ENCODE data around the gene FGD2. TPM values are rescaled to one million over a fixed set of nuclear protein-coding genes. Genes with fewer than 3 reads are reported as not detected.

The FGD2 gene
- total RNA-seq, 4 donors from 2014 or later: 13.1 to 46.4 (median 29.6) TPM

DNA sequence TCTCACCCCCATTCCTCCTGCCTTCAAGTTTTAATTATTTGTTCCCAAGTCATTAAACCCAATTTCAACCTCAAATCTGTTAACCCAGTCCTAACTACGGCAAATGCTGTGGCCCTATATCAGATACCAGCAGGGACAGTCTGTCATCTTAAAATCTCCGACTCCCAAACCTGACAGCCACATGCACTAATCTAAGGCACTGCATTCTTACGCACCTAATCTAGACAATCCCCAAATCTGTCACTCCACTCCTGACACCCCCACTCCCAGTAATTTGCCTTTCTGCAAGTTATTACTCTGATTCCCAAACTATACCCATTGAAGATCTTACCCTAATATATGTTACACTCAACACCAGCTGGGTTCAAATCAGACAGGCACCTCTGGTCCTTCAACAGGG lies 21.9 kb upstream of the FGD2 start:
- H3K4me1 ChIP-seq: peaks cover 28 to 68% (median 43%) of the 10 kb centered on the region in 4 donors
- no peak for DNase-seq
- 91 to 98% methylated on average over 3 of the region's 3 CpGs for WGBS, 2 donors (ENCODE audit: low coverage in 1 of 2)
- TF ChIP-seq CTCF (IDR thresholded peaks at IDR 0.05): no peak
- in situ Hi-C loops (cut with MboI; ENCODE audit: low pct_ligation_motif_present in 1 of 4, low pct_unique_long_range_greater_than_20kb in 1 of 4, low sequenced_read_pairs in 3 of 4) (loop anchor here in 1 of 4 donors (10.0 kb wide), 1 partner anchor 99 kb away; the partner anchor contains the start of gene C6orf89), intact Hi-C loops (cut with DNase I; ENCODE audit: low total_unique reads) (loop anchor here (5.0 kb wide), 1 partner anchor 34 kb away; no protein-coding TSS in a partner anchor)
- H3K27me3 ChIP-seq: no peaks in the 10 kb centered on the region
- peak overlapping the region in 1 of 4 donors; percentile 94 for H3K27ac ChIP-seq
- no peak overlapping the region for H3K4me3 ChIP-seq
- H3K36me3 ChIP-seq: peaks cover 0 to under 1% (median under 1%) of the 10 kb centered on the region in 4 donors
- no peaks in the 10 kb centered on the region for H3K9me3 ChIP-seq

- WGBS, 2 donors (ENCODE audit: low coverage in 1 of 2): 6 to 8% methylated on average over 17 to 19 of the region's 19 CpGs
- Histone ChIP-seq H3K9me3 (no peaks in the 10 kb centered on the region), H3K27ac (peak overlapping the region; percentile 93 to 96 (median 94)), H3K27me3 (no peaks in the 10 kb centered on the region), H3K36me3 (no peaks in the 10 kb centered on the region), H3K4me3 (peak overlapping the region; percentile 68 to 99 (median 90)), H3K4me1 (peaks cover 28 to 59% (median 41%) of the 10 kb centered on the region in 4 donors)
- TF ChIP-seq CTCF (IDR thresholded peaks at IDR 0.05) (no peak), POLR2A (IDR thresholded peaks at IDR 0.05) (peak; percentile 7)
- intact Hi-C loops (cut with DNase I; ENCODE audit: low total_unique reads): loop anchor here (5.0 kb wide), 1 partner anchor 33 kb away; no protein-coding TSS in a partner anchor
- peak; percentile 48 for DNase-seq
- in situ Hi-C loops (cut with MboI; ENCODE audit: low pct_ligation_motif_present in 1 of 4, low pct_unique_long_range_greater_than_20kb in 1 of 4, low sequenced_read_pairs in 3 of 4): loop anchor here in 1 of 4 donors (10.0 kb wide), 1 partner anchor 100 kb away; the partner anchor contains the start of gene C6orf89
These were observed 20.7 kb upstream of the FGD2 start for GRCh38 chr6:36984581-36985416.

DNA sequence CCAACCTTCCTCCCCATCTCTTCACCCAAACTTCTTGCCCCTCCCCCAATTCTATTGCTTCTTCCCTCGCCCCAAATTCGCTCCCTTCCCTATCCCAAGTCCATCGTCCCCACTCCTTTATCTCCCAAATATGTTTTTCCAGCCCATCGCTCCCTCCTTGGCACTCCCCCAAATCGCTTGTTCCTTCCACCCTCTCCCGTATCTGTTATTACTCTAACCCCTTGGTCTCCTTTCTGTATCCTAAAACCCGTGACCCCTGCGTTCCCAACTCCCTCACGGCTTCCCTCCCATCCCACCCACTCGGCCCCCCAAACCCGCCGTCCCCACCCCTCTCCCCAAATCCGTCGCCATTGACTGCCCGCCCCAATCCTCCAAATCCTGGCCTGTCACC lies 20.0 kb upstream of the FGD2 start:
- intact Hi-C loops (cut with DNase I; ENCODE audit: low total_unique reads): no loop called here
- in situ Hi-C loops (cut with MboI; ENCODE audit: low pct_ligation_motif_present in 1 of 4, low pct_unique_long_range_greater_than_20kb in 1 of 4, low sequenced_read_pairs in 3 of 4): loop anchor here in 1 of 4 donors (10.0 kb wide), 1 partner anchor 101 kb away; the partner anchor contains the start of gene C6orf89
- TF ChIP-seq EP300 (IDR thresholded peaks at IDR 0.05; ENCODE audit: low read depth): no peak
- no peak for TF ChIP-seq POLR2AphosphoS5 (IDR thresholded peaks at IDR 0.05)
- TF ChIP-seq POLR2A (IDR thresholded peaks at IDR 0.05): no peak
- TF ChIP-seq CTCF (IDR thresholded peaks at IDR 0.05): no peak
- Histone ChIP-seq H3K4me3 (peak overlapping the region; percentile 68 to 99 (median 90)), H3K27ac (peak overlapping the region; percentile 93 to 96 (median 94)), H3K9me3 (no peaks in the 10 kb centered on the region), H3K4me1 (peaks cover 28 to 55% (median 39%) of the 10 kb centered on the region in 4 donors), H3K36me3 (no peaks in the 10 kb centered on the region), H3K27me3 (no peaks in the 10 kb centered on the region)
- no peak for DNase-seq
- WGBS, 2 donors (ENCODE audit: low coverage in 1 of 2): 0 to 2% methylated on average over 6 to 15 of the region's 15 CpGs

- peak; percentile 90 for DNase-seq
- peak within 1 kb of the TSS; percentile 93 to 96 (median 94) for H3K27ac ChIP-seq
- peaks cover 28 to 51% (median 38%) of the 10 kb centered on the region in 4 donors for H3K4me1 ChIP-seq
- TF ChIP-seq CTCF (IDR thresholded peaks at IDR 0.05) (no peak), POLR2A (IDR thresholded peaks at IDR 0.05) (peak; percentile 78), POLR2AphosphoS5 (IDR thresholded peaks at IDR 0.05) (peak; percentile 90 to 97 (median 96))
- no peaks in the 10 kb centered on the region for H3K27me3 ChIP-seq
- no peaks in the 10 kb centered on the region for H3K9me3 ChIP-seq
- in situ Hi-C loops (cut with MboI; ENCODE audit: low pct_ligation_motif_present in 1 of 4, low pct_unique_long_range_greater_than_20kb in 1 of 4, low sequenced_read_pairs in 3 of 4) (loop anchor here in 1 of 4 donors (10.0 kb wide), 1 partner anchor 101 kb away; the partner anchor contains the start of gene C6orf89), intact Hi-C loops (cut with DNase I; ENCODE audit: low total_unique reads) (no loop called here)
- peak within 1 kb of the TSS; percentile 68 to 99 (median 90) for H3K4me3 ChIP-seq
- no peaks in the 10 kb centered on the region for H3K36me3 ChIP-seq
- 0% methylated on average over 42 of the region's 101 CpGs; no CpG with 5 or more reads in 1 of the 2 donors for WGBS, 2 donors (ENCODE audit: low coverage in 1 of 2)
These were observed 19.4 kb upstream of the FGD2 start, which contains the start of gene MTCH1 for GRCh38 chr6:36985808-36986703. Gene MTCH1 (minus strand): TSS chr6:36986196. CDS start chr6:36986173, 23 bp downstream.

Data from transverse colon (tissue), 4 donors.